Endothelial cell of hepatic sinusoid (primary cell): Measurements from ENCODE around the gene ADAMTS14.

Experiments used
- in situ Hi-C: cut with HindIII; loops from 2 replicates; pipeline ENCODE4 v1.10.0; 2017; ENCODE audit warnings: low sequenced_read_pairs

Gene ADAMTS14

GRCh38 chr10:70779511-70780369, 107.4 kb downstream of the ADAMTS14 start:
- in situ Hi-C loops: no loop called here

GRCh38 chr10:70780370-70780760, 108.1 kb downstream of the ADAMTS14 start:
- in situ Hi-C loops: no loop called here

- in situ Hi-C loops: no loop called here
Observed at GRCh38 chr10:70780772-70781171, 108.5 kb downstream of the ADAMTS14 start.

GRCh38 chr10:70781461-70782051, 109.2 kb downstream of the ADAMTS14 start:
- in situ Hi-C loops: no loop called here

GRCh38 chr10:70782086-70782745, 109.9 kb downstream of the ADAMTS14 start:
- in situ Hi-C loops: no loop called here

GRCh38 chr10:70782746-70783680, 110.7 kb downstream of the ADAMTS14 start:
- in situ Hi-C loops: no loop called here

- in situ Hi-C loops: no loop called here
Observed at GRCh38 chr10:70784016-70784415, 111.7 kb downstream of the ADAMTS14 start.

GRCh38 chr10:70784471-70784870, 112.2 kb downstream of the ADAMTS14 start:
- in situ Hi-C loops: no loop called here

GRCh38 chr10:70785190-70785589, 112.9 kb downstream of the ADAMTS14 start, which contains the start of gene TBATA:
TBATA (minus strand) TSS chr10:70785377; CDS start chr10:70783379, 1,998 bp downstream.
- in situ Hi-C loops: no loop called here

GRCh38 chr10:70786799-70787415, 114.6 kb downstream of the ADAMTS14 start:
- in situ Hi-C loops: no loop called here

GRCh38 chr10:70791386-70792039, 119.2 kb downstream of the ADAMTS14 start:
- in situ Hi-C loops: no loop called here

- in situ Hi-C loops: no loop called here
Observed at GRCh38 chr10:70795613-70796012, 123.3 kb downstream of the ADAMTS14 start.

GRCh38 chr10:70797840-70798239, 125.5 kb downstream of the ADAMTS14 start:
- in situ Hi-C loops: no loop called here

- in situ Hi-C loops: no loop called here
Observed at GRCh38 chr10:70799124-70799523, 126.8 kb downstream of the ADAMTS14 start.

- in situ Hi-C loops: no loop called here
Observed at GRCh38 chr10:70801854-70802253, 129.5 kb downstream of the ADAMTS14 start.

- in situ Hi-C loops: no loop called here
Observed at GRCh38 chr10:70803775-70804420, 131.6 kb downstream of the ADAMTS14 start.

- in situ Hi-C loops: no loop called here
Observed at GRCh38 chr10:70804421-70804808, 132.1 kb downstream of the ADAMTS14 start.

GRCh38 chr10:70805619-70806215, 133.4 kb downstream of the ADAMTS14 start:
- in situ Hi-C loops: loop anchor here (5.0 kb wide), 2 partner anchors 77 to 88 kb away; no protein-coding TSS in a partner anchor

GRCh38 chr10:70806841-70807240, 134.5 kb downstream of the ADAMTS14 start:
- in situ Hi-C loops: loop anchor here (5.0 kb wide), 2 partner anchors 75 to 90 kb away; no protein-coding TSS in a partner anchor
